22Rv1 (cell line): ENCODE results near the gene ZNF470.

Source experiments
- H3K27ac ChIP-seq: fragments of 450-650 bp; 2 replicates; pipeline ENCODE4 v1.5.1; 2017
- ZFX ChIP-seq: fragments of 450-650 bp; IDR thresholded peaks from 2 replicates; pipeline ENCODE4 v1.6.1; 2017; ENCODE audit warnings: antibody characterized with exemption, borderline replicate concordance
- TF ChIP-seq, protein P1 (sequence below): fragments of 450-650 bp; IDR thresholded peaks from 2 replicates; pipeline ENCODE4 v1.5.1; 2017; ENCODE audit warnings: mild to moderate bottlenecking

The ZNF470 gene

GRCh38 chr19:56547535-56547934 lies 19.7 kb upstream of the ZNF470 start:
- no peak overlapping the region for H3K27ac ChIP-seq
- TF ChIP-seq, protein P1, sequence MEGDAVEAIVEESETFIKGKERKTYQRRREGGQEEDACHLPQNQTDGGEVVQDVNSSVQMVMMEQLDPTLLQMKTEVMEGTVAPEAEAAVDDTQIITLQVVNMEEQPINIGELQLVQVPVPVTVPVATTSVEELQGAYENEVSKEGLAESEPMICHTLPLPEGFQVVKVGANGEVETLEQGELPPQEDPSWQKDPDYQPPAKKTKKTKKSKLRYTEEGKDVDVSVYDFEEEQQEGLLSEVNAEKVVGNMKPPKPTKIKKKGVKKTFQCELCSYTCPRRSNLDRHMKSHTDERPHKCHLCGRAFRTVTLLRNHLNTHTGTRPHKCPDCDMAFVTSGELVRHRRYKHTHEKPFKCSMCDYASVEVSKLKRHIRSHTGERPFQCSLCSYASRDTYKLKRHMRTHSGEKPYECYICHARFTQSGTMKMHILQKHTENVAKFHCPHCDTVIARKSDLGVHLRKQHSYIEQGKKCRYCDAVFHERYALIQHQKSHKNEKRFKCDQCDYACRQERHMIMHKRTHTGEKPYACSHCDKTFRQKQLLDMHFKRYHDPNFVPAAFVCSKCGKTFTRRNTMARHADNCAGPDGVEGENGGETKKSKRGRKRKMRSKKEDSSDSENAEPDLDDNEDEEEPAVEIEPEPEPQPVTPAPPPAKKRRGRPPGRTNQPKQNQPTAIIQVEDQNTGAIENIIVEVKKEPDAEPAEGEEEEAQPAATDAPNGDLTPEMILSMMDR, result no peak
- TF ChIP-seq ZFX, result no peak

GRCh38 chr19:56554272-56554869 lies 12.9 kb upstream of the ZNF470 start:
- TF ChIP-seq ZFX, result no peak
- TF ChIP-seq, protein P1, result no peak
- H3K27ac ChIP-seq, result no peak overlapping the region

GRCh38 chr19:56562766-56563165 lies 4.5 kb upstream of the ZNF470 start:
- no peak overlapping the region for H3K27ac ChIP-seq
- TF ChIP-seq, protein P1, result no peak
- TF ChIP-seq ZFX, result no peak

DNA sequence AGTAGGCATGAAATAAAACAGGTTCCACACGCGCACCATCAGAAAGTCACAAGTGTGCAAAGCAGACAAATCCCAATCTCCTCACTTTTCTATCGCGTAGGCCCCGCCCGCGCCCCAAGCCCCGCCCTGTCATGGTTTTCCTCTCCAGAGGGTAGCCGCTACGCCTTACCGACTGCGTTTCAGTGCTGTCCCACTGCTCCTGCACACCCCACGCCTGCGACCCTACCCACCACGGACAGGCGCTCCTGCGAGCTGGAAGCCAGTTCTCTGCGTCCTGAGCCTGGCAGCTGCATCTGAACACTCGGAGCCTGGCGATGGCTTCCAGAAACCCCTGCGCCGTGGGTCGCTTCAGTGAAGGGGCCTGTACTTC lies 379 bp upstream of the ZNF470 start:
- no peak for TF ChIP-seq ZFX
- TF ChIP-seq, protein P1, result no peak
- peak overlapping the region; percentile 67 for H3K27ac ChIP-seq

DNA sequence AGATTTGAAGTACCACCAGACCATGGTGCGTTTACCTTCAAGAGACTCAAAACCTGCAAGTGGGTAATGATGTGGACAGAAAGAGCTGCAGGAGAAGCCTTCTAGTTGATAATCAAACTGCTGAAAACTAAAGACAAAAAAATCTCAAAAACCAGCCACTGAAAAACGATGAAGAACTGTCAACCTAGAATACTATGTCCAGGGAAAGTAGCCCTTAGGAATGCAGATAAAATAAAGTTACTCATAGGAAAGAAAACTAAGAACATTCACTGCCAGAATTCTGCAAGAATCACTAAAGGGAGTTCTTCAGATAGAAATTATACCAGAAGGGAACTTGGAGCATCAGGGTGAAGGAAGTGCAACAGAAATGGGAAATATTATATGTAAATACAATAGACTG lies 5.3 kb downstream of the ZNF470 start:
- TF ChIP-seq, protein P1, result no peak
- no peak for TF ChIP-seq ZFX
- H3K27ac ChIP-seq, result no peak overlapping the region

DNA sequence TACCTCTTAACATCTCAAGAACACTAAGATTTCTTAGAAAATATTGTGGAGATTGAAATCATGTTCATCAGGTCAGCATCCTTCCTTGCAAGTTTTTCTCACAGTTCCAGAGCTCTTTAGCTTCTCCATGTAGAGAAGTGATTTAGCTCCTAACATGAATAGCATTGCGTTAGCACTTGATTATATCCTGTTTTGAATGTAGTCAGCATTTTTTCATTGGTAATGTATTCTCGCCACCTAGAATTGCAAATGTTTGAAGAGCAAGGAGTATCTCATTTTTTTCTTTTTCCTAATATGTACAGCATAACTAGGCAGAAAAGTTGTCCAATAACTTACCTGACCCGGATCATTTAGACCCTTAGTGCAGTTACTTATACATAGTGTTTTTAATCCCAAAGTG lies 6.6 kb downstream of the ZNF470 start:
- no peak for TF ChIP-seq ZFX
- TF ChIP-seq, protein P1, result no peak
- no peak overlapping the region for H3K27ac ChIP-seq

DNA sequence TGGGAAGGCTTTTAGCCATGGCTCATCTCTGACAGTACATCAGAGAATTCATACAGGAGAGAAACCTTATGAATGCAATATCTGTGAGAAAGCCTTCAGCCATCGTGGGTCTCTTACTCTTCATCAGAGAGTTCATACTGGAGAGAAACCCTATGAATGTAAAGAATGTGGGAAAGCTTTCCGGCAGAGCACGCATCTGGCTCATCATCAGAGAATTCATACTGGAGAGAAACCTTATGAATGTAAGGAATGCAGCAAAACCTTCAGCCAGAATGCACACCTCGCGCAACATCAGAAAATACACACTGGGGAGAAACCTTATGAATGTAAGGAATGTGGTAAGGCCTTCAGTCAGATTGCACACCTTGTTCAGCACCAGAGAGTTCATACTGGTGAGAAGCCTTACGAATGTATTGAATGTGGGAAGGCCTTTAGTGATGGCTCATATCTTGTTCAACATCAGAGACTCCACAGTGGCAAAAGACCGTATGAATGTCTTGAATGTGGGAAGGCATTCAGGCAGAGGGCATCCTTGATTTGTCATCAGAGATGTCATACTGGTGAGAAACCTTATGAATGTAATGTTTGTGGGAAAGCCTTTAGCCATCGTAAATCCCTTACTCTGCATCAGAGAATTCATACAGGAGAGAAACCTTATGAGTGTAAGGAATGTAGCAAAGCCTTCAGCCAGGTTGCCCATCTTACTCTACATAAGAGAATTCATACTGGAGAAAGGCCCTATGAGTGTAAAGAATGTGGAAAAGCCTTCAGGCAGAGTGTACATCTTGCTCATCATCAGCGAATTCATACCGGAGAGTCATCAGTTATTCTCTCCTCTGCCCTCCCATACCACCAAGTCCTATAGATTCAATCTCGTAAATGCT lies 10.7 kb downstream of the ZNF470 start:
- no peak overlapping the region for H3K27ac ChIP-seq
- TF ChIP-seq, protein P1, result no peak
- no peak for TF ChIP-seq ZFX
